ENCODE measurements around the gene ADAM10. TPM values are rescaled to one million over a fixed set of nuclear protein-coding genes. Genes with fewer than 3 reads are reported as not detected.

ADAM10 gene
- total RNA-seq, 6 donors from 2014 or later, result 64.5 to 139 (median 93.5) TPM

DNA sequence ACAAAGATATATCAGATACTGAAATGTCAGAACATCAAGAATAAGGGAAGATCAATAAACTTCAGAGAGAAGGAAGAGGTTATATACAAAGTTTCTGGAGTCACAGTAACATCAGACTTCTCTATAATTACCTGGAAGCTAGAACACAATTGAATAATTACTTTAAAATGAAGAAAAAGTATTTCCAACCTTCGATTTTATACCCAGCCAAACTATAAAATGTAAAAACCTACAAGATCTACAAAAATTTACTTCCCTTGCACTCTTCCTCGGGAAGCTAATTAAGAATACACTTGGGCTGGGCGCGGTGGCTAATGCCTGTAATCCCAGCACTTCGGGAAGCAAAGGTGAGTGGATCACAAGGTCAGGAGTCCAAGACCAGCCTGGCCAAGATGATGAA lies 15.0 kb upstream of the ADAM10 start:
- H3K27me3 ChIP-seq, result no peaks in the 10 kb centered on the region
- H3K9me3 ChIP-seq, result peaks cover 0 to 9% (median 3%) of the 10 kb centered on the region in 4 donors
- no peak for ATAC-seq (ENCODE audit: low FRiP score in 2 of 2)
- no peak overlapping the region for H3K27ac ChIP-seq
- WGBS, 2 donors, result 92% methylated on average over 5 of the region's 5 CpGs
- no peak for TF ChIP-seq POLR2AphosphoS5 (IDR thresholded peaks at IDR 0.05)
- no peak for TF ChIP-seq CTCF (IDR thresholded peaks at IDR 0.05)
- TF ChIP-seq POLR2A (IDR thresholded peaks at IDR 0.05), result no peak
- TF ChIP-seq EP300 (IDR thresholded peaks at IDR 0.05), result no peak
- no peaks in the 10 kb centered on the region for H3K36me3 ChIP-seq
- no peak for DNase-seq
- H3K4me3 ChIP-seq, result no peak overlapping the region
- H3K4me1 ChIP-seq, result no peaks in the 10 kb centered on the region

- H3K4me3 ChIP-seq, result no peak overlapping the region
- 88 to 100% methylated on average over 1 of the region's 1 CpG for WGBS, 2 donors
- H3K9me3 ChIP-seq, result peaks cover 0 to 9% (median 3%) of the 10 kb centered on the region in 4 donors
- H3K4me1 ChIP-seq, result no peaks in the 10 kb centered on the region
- no peak for DNase-seq
- no peaks in the 10 kb centered on the region for H3K36me3 ChIP-seq
- no peak overlapping the region for H3K27ac ChIP-seq
- ATAC-seq (ENCODE audit: low FRiP score in 2 of 2), result no peak
- H3K27me3 ChIP-seq, result no peaks in the 10 kb centered on the region
- no peak for TF ChIP-seq EP300 (IDR thresholded peaks at IDR 0.05)
- no peak for TF ChIP-seq POLR2A (IDR thresholded peaks at IDR 0.05)
- no peak for TF ChIP-seq CTCF (IDR thresholded peaks at IDR 0.05)
- TF ChIP-seq POLR2AphosphoS5 (IDR thresholded peaks at IDR 0.05), result no peak
Observed at GRCh38 chr15:58762731-58763130, 13.2 kb upstream of the ADAM10 start.

- DNase-seq (no peak), ATAC-seq (ENCODE audit: low FRiP score in 2 of 2) (no peak)
- Histone ChIP-seq H3K27me3 (no peaks in the 10 kb centered on the region), H3K4me3 (no peak overlapping the region), H3K4me1 (no peaks in the 10 kb centered on the region), H3K27ac (no peak overlapping the region), H3K36me3 (no peaks in the 10 kb centered on the region), H3K9me3 (peaks cover 0 to 9% (median 3%) of the 10 kb centered on the region in 4 donors)
- TF ChIP-seq CTCF (IDR thresholded peaks at IDR 0.05) (no peak), POLR2AphosphoS5 (IDR thresholded peaks at IDR 0.05) (no peak), EP300 (IDR thresholded peaks at IDR 0.05) (no peak), POLR2A (IDR thresholded peaks at IDR 0.05) (no peak)
Observed at GRCh38 chr15:58762285-58762684, 12.8 kb upstream of the ADAM10 start.

GRCh38 chr15:58761010-58761388 lies 11.5 kb upstream of the ADAM10 start:
- Histone ChIP-seq H3K4me1 (no peaks in the 10 kb centered on the region), H3K9me3 (peaks cover 0 to 9% (median 3%) of the 10 kb centered on the region in 4 donors), H3K36me3 (no peaks in the 10 kb centered on the region), H3K27me3 (no peaks in the 10 kb centered on the region), H3K4me3 (no peak overlapping the region), H3K27ac (no peak overlapping the region)
- no peak for ATAC-seq (ENCODE audit: low FRiP score in 2 of 2)
- 93 to 100% methylated on average over 1 of the region's 1 CpG for WGBS, 2 donors
- TF ChIP-seq POLR2A (IDR thresholded peaks at IDR 0.05) (no peak), EP300 (IDR thresholded peaks at IDR 0.05) (no peak), CTCF (IDR thresholded peaks at IDR 0.05) (no peak), POLR2AphosphoS5 (IDR thresholded peaks at IDR 0.05) (no peak)
- no peak for DNase-seq

DNA sequence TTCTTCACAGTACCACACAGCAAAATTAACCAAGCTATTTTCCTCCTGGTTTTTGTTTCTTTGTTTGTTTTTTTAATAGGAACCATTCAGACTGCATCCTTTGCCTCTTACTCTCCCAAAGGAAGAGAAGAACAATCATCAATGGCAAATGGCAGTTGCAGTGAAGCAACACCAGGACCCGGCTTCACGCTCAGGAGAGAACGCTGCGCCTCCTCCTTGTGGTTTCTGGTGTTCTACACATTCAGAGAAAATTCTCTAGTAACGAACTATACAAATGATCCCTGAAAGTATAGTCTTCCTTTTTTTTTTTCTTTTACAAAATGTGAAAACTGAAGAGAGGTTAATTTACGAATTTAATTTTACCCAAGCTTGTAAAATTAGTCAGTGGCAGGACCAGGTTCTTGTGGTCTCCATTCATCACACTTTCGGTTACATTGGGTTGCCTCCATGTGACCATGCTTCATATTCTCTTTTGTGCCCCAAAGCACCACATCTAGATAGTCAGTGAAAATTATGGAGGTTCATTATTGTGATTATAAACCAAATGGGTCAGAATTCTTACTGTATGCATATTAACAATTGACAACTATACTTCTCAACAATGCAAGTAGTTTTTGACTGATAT lies 11.0 kb upstream of the ADAM10 start:
- TF ChIP-seq CTCF (IDR thresholded peaks at IDR 0.05) (no peak), POLR2A (IDR thresholded peaks at IDR 0.05) (no peak)
- DNase-seq (no peak), ATAC-seq (ENCODE audit: low FRiP score in 2 of 2) (no peak)
- H3K27ac ChIP-seq, result no peak overlapping the region
- H3K9me3 ChIP-seq, result peaks cover 0 to 9% (median 3%) of the 10 kb centered on the region in 4 donors
- 74 to 80% methylated on average over 7 of the region's 7 CpGs for WGBS, 2 donors
- H3K36me3 ChIP-seq, result no peaks in the 10 kb centered on the region
- no peaks in the 10 kb centered on the region for H3K27me3 ChIP-seq
- H3K4me3 ChIP-seq, result no peak overlapping the region
- no peaks in the 10 kb centered on the region for H3K4me1 ChIP-seq
